Hematopoietic multipotent progenitor cell treated with erythropoietin and hydrocortisone succinate and interleukin-3 and kit ligand, for 17 days (in vitro differentiated cells): Measurements from ENCODE around the gene SEMA3A.

Source experiments
- DNase-seq: peaks from one replicate; pipeline ENCODE4 v3.0.0-alpha.2; 2015; ENCODE audit warnings: low spot score

The SEMA3A gene

DNA sequence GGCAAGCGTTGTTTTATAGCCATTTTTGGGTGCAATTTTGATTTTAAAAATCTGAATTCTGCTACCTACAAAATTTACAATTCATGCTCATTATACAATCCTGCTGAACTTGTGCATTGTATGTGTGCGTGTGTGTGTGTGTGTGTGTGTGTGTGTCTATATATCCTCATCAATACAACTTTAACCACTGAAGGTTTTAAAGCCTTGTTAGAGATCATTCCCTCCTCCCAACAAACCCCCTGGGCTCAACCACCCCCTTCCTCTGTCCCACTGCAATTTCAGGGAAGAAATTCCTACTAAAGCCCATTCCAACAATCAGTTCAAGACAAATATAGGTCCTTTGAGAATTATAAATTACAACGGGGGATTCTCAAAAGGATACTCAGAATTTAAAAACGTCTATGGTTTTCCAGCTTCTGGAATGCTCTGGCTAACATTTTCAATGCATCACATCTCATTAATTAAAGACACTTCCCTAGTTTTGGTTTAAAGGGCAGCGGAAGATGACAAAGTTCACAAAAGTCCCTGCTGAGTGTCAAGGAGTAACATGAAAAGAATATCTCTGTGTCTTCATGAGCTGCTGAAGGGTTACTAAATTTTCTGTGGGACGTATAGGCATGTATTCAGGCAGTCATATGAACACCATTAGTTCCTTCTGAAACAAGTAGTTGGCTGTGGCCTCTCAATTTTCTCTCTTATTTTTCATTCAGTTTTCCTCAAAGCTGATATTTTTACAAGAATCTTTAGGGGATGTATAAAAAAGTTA lies 889 bp upstream of the SEMA3A start:
- no peak for DNase-seq

DNA sequence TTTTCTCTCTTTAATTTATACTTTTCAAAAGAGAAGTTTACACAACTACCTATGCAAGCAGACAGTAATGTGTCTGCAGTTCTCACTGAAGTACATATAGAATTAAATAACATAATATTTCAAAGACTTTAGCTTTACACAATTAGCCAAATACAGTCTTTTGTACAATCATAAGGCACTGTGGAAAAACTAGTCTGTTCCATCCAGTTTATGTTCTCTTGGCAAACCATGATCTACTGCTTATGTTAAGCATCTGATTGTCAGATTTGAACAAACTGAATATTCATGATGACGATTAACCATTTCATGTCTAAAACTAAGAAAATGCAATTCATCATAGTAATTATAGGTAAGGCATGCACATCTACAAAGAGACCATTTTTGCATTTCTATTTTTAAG lies 842 bp downstream of the SEMA3A start:
- no peak for DNase-seq

DNA sequence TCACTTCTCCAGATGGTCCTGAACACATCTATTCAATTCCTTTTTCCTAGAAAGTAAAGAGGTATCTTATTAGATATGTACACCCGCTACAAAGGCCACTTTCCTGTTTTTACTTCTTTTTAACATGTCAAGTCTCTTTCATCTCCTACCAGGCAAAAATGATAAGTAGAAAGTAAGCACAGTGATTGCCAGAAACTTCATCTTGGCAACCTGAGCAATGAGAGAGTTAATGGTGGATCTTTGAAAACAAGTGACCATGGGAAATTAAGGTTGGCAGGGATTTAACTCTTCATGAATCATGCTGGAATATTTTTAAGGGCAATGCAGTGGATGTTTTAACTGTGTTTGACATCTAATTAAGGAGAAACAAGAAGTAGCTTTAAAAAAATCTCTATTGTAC lies 2.7 kb downstream of the SEMA3A start:
- no peak for DNase-seq

DNA sequence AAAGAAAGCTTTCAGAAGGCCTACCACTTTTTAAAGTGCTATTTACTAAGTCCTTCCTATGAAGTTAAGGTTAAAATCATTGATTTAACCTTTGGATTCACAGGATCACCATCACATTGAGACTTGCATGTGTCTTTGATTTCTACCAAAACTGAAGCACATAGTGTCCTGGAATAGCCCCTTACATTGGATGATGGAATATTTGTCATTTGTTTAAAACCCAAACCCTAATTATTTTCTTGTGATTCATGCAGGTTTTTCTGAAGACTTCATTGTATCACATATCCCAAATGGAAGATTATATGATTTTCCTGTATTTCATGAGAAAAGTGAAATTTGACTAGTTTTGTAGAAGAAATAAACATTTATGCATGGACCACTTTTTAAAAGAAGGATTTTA lies 3.3 kb downstream of the SEMA3A start:
- no peak for DNase-seq

DNA sequence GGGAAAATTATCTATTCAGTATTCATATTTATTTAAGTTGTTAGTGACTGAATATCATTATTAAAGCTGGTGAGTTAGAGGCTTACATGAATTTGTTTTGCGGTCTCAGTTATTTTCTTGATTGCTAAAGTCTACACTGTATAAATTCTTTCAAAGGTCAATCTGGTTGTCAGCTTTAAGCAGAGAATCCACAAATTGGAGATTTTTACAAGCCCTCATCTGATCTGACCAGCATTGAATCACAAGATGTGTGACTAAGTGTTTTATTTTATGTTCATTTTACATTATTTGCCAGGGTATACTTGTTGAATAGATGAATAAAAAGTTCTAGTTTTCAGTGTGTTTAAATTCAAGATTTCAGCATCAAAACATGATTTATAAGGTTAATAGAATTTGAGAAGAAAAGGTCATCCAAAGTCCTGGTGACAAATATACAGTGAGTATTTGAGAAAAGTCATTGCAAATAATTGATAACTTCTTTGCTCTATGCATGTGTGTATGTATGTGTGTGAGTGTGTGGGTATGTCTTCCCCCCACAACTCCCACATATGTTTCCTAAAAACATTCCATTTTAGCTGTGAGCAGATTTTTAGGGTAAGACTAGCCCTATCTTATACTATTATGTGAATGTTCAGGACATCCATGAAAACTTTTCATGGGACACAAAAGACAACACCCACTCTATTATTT lies 4.4 kb downstream of the SEMA3A start:
- DNase-seq = no peak

DNA sequence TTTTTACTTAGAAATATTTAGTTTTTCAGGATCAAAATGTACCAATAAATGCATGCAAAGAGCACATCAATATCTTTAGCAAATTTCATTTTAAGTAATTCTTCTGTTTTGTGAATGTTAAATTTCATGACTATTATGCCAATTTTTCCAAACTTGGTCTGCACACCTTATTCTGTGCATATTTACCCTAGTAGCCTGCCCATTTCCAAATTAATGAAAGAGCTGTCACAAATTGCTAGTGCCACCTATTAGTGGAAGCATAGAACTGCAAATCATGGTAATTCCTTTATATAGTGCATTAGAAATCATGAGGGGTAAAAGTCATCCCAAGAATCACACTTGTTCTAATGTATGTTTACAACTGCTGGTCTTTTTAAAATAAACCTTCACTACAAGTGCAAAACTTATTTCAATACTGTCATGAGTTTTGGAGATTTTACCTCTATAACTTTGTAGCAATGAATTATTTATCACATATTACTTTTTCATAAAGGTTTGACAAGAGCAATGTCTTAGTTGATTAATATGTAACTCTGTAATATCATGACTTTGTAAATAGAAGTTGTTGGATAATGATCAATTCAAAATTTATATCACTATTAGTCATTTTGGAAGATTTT lies 5.7 kb downstream of the SEMA3A start:
- no peak for DNase-seq

DNA sequence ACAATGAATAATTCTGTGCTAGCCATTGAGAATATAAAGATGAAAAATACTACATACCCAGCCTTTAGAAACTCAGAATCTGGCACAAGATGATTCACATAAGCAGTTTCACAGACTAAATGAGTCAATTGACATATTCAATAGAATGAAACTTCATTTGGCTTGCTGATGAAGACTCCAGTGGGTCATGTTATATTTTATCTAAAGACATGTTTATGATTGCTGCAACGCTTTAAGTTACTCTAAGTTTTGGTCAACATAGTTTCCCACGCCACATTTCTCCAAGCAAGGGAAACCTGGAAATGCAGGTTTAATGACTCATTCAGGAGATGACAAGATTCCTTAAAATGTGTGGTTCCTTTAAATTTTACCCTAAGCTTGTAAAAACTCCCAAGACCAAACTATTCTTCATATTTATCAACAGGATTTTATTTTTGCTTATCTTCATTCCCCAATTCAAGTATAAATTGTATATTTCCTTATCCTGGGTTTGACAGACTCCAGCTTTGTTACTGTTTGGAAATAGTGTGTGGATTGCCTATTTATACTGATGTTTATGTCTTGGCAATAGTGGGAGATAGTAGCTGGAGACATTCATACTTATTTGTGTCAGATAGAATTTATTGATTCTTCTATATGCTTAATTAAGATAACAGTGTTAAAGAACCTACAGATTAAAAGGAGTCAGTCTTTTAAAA lies 6.6 kb downstream of the SEMA3A start:
- no peak for DNase-seq

DNA sequence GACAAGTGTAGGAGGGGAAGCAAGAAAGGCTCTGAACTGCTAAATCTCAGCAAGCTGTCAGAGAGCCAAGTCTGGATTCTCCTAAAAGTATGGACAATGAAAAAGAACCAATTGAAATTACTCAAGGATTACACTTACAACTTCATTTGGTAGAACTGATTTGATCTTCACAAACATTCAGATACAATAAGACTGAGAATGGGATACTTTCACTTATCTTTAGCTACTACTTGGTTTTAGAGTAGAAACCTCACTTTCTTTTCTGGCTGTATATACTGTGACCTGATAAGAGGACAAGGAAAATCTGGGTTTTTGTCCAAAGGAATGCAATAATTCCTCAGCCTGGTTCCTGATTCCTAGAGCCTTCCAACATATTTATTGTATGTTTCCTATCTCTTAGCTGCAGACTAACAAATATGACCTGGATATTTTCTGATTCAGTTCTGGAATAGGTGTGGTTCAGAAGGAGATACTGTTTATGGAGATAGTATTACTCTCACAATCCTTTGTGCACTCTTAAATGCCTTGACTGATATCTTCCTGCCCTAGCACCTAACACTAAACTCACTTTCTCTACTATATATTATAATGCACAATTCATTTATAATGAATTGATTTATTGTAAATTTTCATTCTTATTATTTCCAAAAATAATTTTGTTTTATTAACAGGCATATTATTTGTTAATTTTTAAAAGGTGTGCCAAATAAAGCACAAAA lies 7.3 kb downstream of the SEMA3A start:
- DNase-seq = no peak

DNA sequence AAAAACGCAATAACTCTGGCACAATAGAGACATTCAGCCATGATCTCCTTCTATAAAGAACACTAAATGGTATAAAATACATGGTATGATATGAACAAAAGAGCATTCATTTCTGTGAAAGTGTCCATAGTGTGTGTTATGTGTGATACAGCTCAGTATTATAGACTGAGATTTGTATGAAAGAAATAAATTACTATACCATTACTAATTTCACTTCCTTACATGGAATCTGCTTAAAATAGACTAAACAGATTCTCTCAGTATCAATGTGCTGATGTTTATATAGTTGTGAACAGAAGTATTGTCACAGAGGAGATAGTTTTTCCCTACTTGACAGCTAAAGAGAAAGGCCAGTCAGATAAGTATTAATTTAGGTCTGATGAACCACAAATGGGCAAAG lies 10.8 kb downstream of the SEMA3A start:
- DNase-seq = no peak

DNA sequence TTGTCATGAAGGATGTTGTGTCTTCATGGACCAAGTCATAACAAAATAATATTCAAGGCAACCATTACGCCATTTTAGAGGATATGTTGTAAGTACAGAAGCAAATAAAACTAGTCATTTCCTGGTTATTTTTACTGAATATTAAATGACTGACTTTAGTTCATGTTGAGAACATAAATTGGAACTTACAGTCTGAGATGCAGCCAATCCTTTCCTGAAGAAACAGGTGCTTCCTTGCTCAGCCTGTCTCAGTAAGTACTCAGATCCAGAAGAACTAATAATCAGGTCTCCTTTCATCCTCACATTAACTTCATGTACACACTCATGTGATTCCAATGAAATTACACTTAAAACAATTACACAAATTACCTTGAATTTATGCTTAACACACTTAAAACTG lies 12.3 kb downstream of the SEMA3A start:
- no peak for DNase-seq

DNA sequence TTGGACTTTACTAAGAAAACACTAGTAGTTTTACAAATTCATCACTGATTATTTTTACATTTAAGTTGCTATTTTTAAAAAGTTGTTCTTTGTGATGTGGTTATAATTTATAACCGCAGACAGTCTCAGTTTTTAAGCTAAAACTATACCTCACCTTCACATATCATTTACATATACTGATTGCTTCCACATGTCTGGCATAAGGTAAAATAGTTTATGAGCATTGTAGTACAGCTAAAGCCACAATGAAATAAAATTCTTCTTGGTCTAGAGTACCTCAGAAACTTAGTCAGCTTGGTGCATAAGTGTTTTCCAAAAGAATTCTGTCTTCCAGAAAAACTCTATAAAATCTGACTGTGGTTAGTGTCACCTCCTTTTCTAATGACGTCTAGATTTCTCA lies 13.0 kb downstream of the SEMA3A start:
- DNase-seq = no peak

DNA sequence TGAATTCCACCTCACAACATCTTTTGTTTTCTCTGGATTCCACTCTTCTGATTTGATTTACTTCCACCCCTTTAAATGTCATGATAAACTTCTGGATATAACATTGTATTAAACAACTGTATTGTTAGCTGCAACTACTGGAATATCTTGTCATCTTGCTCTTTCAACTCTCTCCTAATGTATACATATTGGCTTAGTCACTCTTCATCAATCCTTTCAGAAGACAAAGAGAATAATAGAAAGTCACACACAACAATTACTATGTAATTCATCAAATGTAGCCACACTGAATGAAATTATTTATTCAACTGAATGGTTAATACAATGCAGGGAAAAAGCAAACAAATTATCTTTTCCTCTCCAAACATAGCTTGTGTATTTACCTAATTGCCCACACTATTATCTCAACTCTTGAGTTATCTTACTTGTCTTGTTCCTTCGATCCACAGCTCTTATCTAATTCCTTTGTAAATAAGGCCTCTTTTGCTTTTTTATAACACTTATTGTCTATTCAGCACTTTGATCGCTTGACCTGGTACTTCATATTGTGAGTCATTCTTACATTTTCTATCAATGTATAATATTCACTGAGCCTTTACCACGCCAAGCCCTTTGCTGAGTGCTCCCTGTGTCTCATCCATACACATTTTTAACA lies 16.7 kb downstream of the SEMA3A start:
- no peak for DNase-seq

DNA sequence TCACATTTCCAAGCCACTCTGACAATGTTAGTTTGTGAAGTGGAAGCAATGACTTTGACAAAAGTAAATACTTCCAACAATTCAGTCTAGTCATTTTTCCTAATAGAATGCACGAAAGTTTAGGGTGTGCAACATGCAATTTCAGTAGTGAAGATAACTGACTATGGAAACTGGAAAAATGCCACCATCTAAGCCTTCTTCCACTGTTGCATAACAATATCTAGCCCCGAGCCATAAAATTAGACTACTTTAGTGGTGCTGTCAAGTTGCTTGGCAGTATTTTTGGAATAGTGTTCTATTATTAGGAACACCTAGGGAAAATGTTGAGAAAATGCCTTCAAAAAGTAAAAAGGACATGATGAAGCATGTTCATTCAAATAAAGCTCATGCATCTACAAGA lies 17.9 kb downstream of the SEMA3A start:
- DNase-seq = no peak

DNA sequence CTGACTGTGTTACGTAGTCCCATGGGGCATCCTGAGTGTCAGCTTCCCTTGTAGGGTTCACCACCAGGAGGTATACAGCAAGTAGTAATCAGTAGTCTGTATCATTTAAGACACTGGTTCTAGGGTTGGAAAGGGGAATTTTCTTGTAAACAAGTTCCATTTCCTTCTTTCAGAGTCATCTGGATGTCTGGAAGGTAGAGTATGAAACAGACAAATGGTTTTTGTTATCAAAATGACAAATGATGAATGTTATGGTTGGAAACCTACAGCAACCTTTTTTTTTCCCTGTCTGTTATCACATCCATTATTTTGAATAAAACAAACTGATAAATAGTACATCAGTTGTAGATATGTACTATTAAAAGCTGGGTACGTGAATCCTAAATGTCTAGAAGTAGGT lies 19.1 kb downstream of the SEMA3A start:
- DNase-seq = no peak

DNA sequence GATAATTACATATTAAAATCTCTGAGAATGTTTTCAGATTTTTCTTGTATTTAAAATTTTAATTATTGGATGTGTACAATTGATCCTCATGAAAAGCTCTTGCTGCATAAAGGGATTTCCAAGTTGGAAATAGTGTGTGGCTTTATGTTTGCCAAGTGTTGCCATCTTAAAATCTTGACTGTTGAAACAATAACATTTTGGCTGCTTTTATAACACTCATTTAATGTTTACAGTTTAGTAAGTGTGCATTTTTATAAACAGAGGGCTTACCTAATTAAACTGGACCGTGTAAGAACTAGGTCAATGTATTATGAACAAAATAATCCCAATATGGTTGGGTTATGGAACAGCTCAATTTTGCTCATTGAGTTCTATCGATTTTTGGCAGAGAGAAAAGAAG lies 23.9 kb downstream of the SEMA3A start:
- DNase-seq = no peak

DNA sequence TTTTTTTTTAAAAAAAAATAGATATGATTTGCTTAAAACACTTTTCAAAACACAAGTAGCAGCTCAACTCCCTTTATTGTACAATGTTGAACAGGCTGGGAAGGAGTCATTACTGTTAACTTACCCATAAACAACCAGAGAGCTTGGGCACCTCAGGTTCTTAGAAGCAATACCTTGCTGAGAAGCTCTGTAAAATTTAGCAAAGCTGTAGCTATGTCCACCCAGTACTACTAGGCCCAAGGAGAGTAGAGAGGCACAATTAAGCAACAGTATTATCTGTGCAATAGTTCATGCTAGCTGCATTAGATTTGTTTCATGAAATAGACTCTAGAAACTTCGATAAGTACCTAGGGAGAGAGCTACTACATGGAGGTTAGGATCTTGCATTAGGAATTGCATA lies 32.0 kb downstream of the SEMA3A start:
- DNase-seq = no peak

DNA sequence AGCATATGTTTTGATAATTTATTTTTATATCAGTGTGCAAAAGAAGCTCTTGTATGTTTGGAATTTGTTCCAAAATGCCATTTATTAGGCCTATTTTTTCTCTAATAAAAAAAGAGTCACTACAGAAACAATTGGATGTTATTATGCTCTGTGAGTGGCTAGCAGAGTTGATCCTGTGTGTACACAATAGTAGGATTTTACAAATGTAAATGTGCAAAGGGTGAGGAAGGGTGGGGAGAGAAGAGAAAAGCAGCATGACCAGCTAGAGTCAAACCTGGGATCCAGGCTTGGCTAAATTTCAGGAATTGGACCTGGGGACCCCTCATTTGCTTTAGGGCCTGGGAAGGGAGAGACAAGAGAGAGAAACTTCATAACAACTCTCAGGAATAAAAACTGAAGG lies 32.5 kb downstream of the SEMA3A start:
- DNase-seq = no peak

DNA sequence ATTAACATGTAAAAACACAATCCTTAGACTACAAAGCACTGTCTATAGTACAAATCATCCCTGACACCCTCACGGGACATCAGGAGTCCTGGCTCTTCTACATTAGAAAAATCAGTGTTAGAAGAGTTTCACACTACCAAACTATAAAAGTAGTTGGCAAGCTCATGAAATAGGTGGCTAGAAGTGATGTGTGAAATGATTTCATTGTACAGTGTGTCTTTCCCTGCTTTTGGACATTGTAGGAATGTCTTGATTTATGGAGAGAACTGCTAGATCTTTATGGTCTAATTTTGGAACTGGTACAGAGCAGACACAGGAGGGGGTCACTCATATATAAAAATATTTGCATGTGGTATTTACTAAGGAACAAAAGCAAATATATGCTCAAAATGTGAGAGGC lies 33.2 kb downstream of the SEMA3A start:
- no peak for DNase-seq

DNA sequence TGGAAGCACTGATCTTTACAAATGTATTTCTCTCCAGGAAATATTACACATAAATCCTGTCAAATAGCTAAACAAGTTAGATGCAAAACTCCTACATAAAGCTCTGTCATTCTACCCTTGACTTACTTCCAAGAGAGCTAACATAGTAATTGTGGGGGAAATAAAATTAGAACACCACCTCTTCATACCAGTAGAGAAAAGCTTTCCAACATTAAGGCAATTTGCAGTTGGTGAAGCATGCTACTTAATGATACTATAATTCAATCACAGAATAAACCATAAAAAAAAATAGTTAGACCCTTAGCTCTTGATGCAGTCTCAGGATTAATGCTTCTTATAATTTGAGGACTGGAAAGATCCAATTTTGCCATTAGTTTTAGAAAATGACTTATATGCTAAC lies 35.2 kb downstream of the SEMA3A start:
- DNase-seq = no peak

DNA sequence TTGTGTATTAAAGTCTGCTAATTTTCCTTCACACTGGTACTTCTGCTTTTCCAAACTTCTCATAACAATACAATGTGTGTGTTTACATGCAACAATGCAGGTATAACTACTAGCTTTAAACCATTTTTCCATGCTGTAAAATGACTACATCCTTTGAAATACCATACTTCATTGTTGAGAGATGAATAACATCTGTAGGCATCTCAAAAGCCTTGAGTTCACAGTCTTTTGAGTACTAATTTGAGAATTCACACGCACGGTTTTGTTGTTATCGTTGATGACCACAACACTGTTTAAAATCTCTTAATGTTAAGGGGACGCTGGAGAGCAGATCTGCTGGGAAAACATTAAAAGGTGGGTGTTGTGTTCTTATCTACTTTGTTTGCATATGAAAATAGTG lies 37.4 kb downstream of the SEMA3A start:
- no peak for DNase-seq

DNA sequence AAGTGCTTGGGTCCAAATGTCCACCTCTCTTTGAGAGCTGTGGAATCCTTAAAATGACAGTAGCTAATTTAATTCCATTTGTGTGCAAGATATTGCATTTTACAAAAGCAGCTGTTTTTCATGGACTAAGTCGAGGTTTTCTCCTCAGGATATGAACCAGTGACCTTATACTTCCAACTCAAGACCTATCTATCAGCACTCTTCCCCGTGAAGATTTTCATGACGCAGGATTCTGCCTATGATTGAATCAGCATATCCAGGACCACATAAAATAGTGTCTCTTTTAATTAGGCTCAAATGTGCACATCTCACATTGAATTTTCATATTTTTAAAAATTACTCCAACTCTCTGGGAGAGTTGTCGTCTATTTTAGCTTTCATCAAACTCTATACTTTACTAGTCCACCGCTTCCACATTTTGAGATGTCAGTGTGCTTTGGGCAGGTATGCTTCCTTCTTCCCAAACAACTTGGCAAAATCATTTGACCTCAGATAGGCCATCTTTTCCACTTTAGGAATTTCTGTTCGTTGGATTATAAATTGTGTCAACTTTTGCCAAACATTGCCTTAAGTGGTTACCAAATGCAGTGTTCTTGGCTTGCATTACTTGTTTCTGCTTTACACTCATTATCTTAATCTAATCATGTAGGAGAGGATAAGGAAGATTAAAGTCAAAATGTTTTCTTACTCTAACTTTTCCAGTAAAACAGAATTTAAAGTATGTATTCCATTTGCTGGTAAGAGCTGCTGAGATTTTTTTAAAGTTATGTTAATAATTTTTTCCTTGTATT lies 39.4 kb downstream of the SEMA3A start:
- DNase-seq = no peak
